Measurements from ENCODE around the gene CDH18. TPM values are rescaled to one million over a fixed set of nuclear protein-coding genes. Genes with fewer than 3 reads are reported as not detected.

The CDH18 gene
- 0.32 TPM in 1 of 2 replicates, not detected in the other for total RNA-seq

GRCh38 chr5:19987612-19988361, at the start of gene CDH18:
CDH18 (minus strand) TSS chr5:19988200; CDS start chr5:19838986, 149,214 bp downstream.

